Measurements from ENCODE around the gene EN2.

The EN2 gene

DNA sequence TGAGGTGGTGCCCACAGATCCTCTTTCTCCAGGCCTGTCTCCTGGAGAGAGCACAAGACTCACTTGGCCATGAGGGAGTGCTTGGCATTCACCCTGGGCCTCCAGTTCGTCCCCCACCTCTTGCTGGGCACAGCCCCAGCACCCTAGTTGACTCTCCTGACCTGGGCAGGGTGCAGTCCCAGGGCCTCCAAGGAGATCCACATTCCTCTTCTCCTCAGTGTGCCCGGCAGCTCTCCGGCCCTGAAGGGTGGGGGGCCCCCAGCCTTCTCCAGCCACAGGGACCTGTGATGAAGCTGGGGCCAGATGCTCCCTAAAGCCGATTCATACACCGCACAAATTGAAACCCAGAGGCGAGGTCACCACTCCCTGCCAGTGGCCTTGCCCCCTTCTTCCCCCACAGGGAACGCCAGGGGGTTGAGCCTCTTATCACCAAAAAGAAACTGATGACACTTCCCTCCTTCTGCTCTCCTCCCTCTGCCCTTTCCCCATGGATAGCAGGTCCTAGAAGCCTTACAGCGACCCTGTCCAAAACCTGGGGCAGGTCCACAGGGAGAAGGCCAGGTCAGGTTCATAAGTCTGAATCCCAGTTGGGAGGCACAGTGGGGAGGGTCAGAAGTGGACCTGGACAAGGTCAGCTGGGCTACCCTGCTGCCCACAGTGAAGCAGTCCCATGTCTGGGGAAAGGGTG, 3.1 kb downstream of the EN2 start:
- Histone ChIP-seq H3K4me3 (no peak overlapping the region), H3K36me3 (no peaks in the 10 kb centered on the region), H3K4me1 (peaks cover 0 to 45% (median 31%) of the 10 kb centered on the region in 4 donors), H3K27me3 (peaks cover 3 to 96% of the 10 kb centered on the region in 2 donors), H3K9me3 (no peaks in the 10 kb centered on the region), H3K27ac (no peak overlapping the region)
- DNase-seq = no peak
- no peak for TF ChIP-seq CTCF (IDR thresholded peaks at IDR 0.05)
- intact Hi-C loops (cut with DNase I; ENCODE audit: low total_unique reads) = no loop called here

DNA sequence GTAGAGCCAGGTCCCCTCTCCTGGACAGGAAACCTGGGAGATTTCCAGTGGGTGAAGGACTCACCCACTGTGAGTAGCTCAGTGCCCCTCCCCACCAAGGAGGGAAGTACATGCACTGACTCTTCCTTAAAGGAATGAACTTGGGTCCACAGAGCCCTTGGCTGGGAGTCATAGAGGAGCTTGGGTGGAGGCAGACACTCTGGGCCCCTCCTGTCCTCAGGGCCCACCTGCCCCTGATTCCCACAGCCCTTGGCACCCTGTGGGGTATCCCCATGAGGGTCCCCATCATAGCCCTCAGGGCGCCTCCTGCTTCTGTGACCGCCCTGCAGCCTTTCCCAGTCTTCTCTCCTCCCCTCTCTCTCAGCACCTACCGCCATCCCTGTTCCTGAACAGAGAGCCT, 3.7 kb downstream of the EN2 start:
- H3K4me1 ChIP-seq = peaks cover 0 to 45% (median 31%) of the 10 kb centered on the region in 4 donors
- H3K9me3 ChIP-seq = no peaks in the 10 kb centered on the region
- no peak overlapping the region for H3K27ac ChIP-seq
- no peak for DNase-seq
- peaks cover 3 to 96% of the 10 kb centered on the region in 2 donors for H3K27me3 ChIP-seq
- H3K4me3 ChIP-seq = no peak overlapping the region
- no peaks in the 10 kb centered on the region for H3K36me3 ChIP-seq
- TF ChIP-seq CTCF (IDR thresholded peaks at IDR 0.05) = no peak
- intact Hi-C loops (cut with DNase I; ENCODE audit: low total_unique reads) = no loop called here

- TF ChIP-seq CTCF (IDR thresholded peaks at IDR 0.05) = no peak
- no peaks in the 10 kb centered on the region for H3K36me3 ChIP-seq
- peaks cover 0 to 45% (median 31%) of the 10 kb centered on the region in 4 donors for H3K4me1 ChIP-seq
- H3K4me3 ChIP-seq = no peak overlapping the region
- no peaks in the 10 kb centered on the region for H3K9me3 ChIP-seq
- intact Hi-C loops (cut with DNase I; ENCODE audit: low total_unique reads) = no loop called here
- no peak overlapping the region for H3K27ac ChIP-seq
- H3K27me3 ChIP-seq = peaks cover 3 to 96% of the 10 kb centered on the region in 2 donors
- DNase-seq = no peak
These were observed 4.3 kb downstream of the EN2 start for GRCh38 chr7:155462163-155462735.

GRCh38 chr7:155463114-155463811, 5.3 kb downstream of the EN2 start:
- intact Hi-C loops (cut with DNase I; ENCODE audit: low total_unique reads) = no loop called here
- Histone ChIP-seq H3K9me3 (no peaks in the 10 kb centered on the region), H3K4me3 (no peak overlapping the region), H3K36me3 (no peaks in the 10 kb centered on the region), H3K27me3 (peaks cover 3 to 100% of the 10 kb centered on the region in 2 donors), H3K27ac (no peak overlapping the region), H3K4me1 (peaks cover 0 to 49% (median 35%) of the 10 kb centered on the region in 4 donors)
- no peak for DNase-seq
- TF ChIP-seq CTCF (IDR thresholded peaks at IDR 0.05) = no peak

- no peak for DNase-seq
- TF ChIP-seq CTCF (IDR thresholded peaks at IDR 0.05) = no peak
- H3K4me1 ChIP-seq = peaks cover 0 to 46% (median 31%) of the 10 kb centered on the region in 4 donors
- intact Hi-C loops (cut with DNase I; ENCODE audit: low total_unique reads) = no loop called here
- H3K27ac ChIP-seq = no peak overlapping the region
- peaks cover 3 to 100% of the 10 kb centered on the region in 2 donors for H3K27me3 ChIP-seq
- H3K4me3 ChIP-seq = no peak overlapping the region
- H3K36me3 ChIP-seq = no peaks in the 10 kb centered on the region
- H3K9me3 ChIP-seq = no peaks in the 10 kb centered on the region
These were observed 6.3 kb downstream of the EN2 start for GRCh38 chr7:155464183-155464582.
